Spleen (tissue), 11 donors: ENCODE results near the gene TUBA3E. TPM values are rescaled to one million over a fixed set of nuclear protein-coding genes. Genes with fewer than 3 reads are reported as not detected.
"Not testable (repeated sequence)": the region's sequence is repeated elsewhere in the genome, so short reads cannot be mapped to it uniquely, and the experiment has no call there.

Source experiments
- DNase-seq: peaks from one replicate; pipeline ENCODE4 v3.0.0-alpha.2; 2020
- H3K27ac ChIP-seq, 8 donors: fragments of 200-600 bp; sonication (generic) in 7 of 8; 1 replicate in 4 of 8; 2 replicates in 4 of 8; pipeline versions ENCODE4 v1.5.0 to v1.8.0; 2016 to 2021; ENCODE audit warnings: inconsistent platforms in 4 of 8, mild to moderate bottlenecking in 4 of 8, moderate library complexity in 1 of 8
- H3K27me3 ChIP-seq, 7 donors: fragments of 200-600 bp; sonication (generic) in 6 of 7; replicated peaks in 1 of 7; 1 replicate in 4 of 7; 2 replicates in 3 of 7; pipeline versions ENCODE4 v1.5.0 to v1.8.0; 2016 to 2021; ENCODE audit warnings: inconsistent platforms in 3 of 7, mild to moderate bottlenecking in 1 of 7
- H3K36me3 ChIP-seq, 6 donors: fragments of 200-600 bp; sonication (generic) in 5 of 6; 1 replicate in 4 of 6; 2 replicates in 2 of 6; pipeline versions ENCODE4 v1.5.0 to v1.8.0; 2016 to 2021; ENCODE audit warnings: inconsistent platforms in 2 of 6
- H3K4me1 ChIP-seq, 6 donors: fragments of 200-600 bp; sonication (generic) in 5 of 6; 1 replicate in 3 of 6; 2 replicates in 3 of 6; pipeline versions ENCODE4 v1.5.0 to v1.8.0; 2016 to 2021; ENCODE audit warnings: inconsistent platforms in 3 of 6
- H3K4me3 ChIP-seq, 8 donors: fragments of 200-600 bp; sonication (generic) in 7 of 8; 1 replicate in 4 of 8; 2 replicates in 4 of 8; pipeline versions ENCODE4 v1.5.0 to v1.8.0; 2016 to 2021; ENCODE audit warnings: inconsistent platforms in 4 of 8, mild to moderate bottlenecking in 4 of 8, moderate library complexity in 2 of 8
- H3K9me3 ChIP-seq, 8 donors: fragments of 200-600 bp; sonication (generic) in 7 of 8; 1 replicate in 4 of 8; 2 replicates in 4 of 8; pipeline versions ENCODE4 v1.5.0 to v1.8.0; 2016 to 2021; ENCODE audit warnings: inconsistent platforms in 4 of 8
- WGBS, 5 donors: extraction: QIAGEN DNeasy Blood & Tissue Kit in 3 of 5; methylation state at CpG; one replicate each; pipeline versions ENCODE4 v1.1.5 to v1.1.7; 2013 to 2018; 5-methylcytosine and 5-hydroxymethylcytosine counted together
- intact Hi-C: fragments of 100-400 bp; cut with DNase I; formaldehyde crosslinking; loops from one replicate; pipeline ENCODE4 v1.15.0; 2023; ENCODE audit warnings: low total_unique reads
- polyA plus RNA-seq, 3 donors: library from polyadenylated mRNA; stranded (reverse); fragments of 200-250 nt; gene quantifications; one replicate each; pipeline ENCODE4 v1.2.1, GENCODE V29; 2013
- total RNA-seq, 7 donors: library from RNA; depleted of rRNA in 3 of 7; stranded (reverse); fragments of >200 nt in 3 of 7; fragmentation: NEBNext Ultra II Directional in 4 of 7; extraction: Animal tissue kit (Norgen Biotek cat#: 25700) in 4 of 7; gene quantifications; one replicate each; pipeline versions ENCODE4 v1.1.0 to v1.2.1, GENCODE V29; 2016 to 2021
- donor health status: healthy with polysubstance abuse.
- donor health status: DM: no; HTN: no; CAD: no; lungs with moderate emphysema.
- donor health status: DM: no; HTN: no; CAD: no.
- donor health status: Bipolar disorder and iron deficiency.
- donor health status: healthy.
- donor health status: DM: no; HTN: no; CAD: no.
- donor health status: DM: yes; HTN: yes; CAD: no.

Gene TUBA3E
- total and polyA plus RNA-seq, 10 donors, result 0.11 TPM; not detected in 9

DNA sequence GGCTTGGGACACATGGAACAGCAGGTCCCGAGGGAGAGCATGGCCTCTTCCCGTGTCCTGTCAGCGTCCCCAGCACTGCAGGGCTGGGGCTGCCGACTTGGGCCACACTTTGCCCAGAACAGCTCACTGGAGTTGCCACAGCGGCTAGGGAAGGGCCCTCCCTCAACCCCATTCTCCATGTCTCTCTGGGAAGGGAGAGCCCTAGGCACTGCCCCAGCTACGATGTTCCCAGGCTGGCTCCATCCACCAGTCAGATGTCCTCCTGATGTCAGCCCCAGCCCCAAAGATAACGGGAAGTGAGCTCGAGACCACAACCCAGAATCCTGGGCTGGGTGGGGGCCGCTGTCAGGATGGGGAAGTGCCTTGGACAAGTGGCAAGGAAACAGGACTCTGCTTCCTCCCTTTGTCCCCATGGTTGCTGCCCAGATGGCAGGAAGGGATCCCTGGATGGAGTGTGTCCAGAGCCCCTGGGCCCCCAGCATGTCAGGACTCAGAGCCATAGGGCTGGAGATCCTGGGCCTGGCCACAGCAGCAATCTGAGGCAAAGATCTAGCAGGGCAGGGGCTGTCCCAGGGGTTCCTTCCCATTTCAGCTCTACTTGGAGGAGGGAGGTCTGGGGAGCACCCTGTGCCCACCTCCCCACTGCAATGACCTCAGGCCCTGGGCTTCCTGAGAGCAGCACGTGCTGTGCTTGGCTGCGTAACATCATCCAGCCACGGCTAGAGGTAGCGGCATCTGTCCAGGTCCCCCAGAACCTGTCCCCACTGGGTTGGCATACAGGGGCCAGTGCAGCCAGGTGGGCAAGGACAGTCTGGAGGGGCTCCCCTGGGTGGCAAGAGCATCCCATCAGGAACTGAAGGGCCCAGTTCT is 55.6 kb downstream of the TUBA3E start:
- intact Hi-C loops, DNase-seq, H3K4me3 ChIP-seq, H3K36me3 ChIP-seq, H3K27ac ChIP-seq, H3K9me3 ChIP-seq: not testable (repeated sequence)
- H3K4me1 ChIP-seq, result peaks cover 0 to 20% (median 8%) of the 10 kb centered on the region in 6 donors
- WGBS, 5 donors, result 73 to 85% (median 74%) methylated on average over 7 to 13 of the region's 13 CpGs
- H3K27me3 ChIP-seq, result peaks cover 0 to 34% (median 0%) of the 10 kb centered on the region in 7 donors

Other genes starting within 250 kb of the TUBA3E start
- gene RAB6C, start 218.8 kb downstream of the TUBA3E start, total RNA-seq, result 1 to 10 TPM in 2 of 7 donors, under 1 TPM in 5; 0.46 to 2.0 (median 0.83) TPM
- under 1 TPM; 0.15 to 0.29 (median 0.22) TPM for gene RAB6C, start 218.8 kb downstream of the TUBA3E start, polyA plus RNA-seq
- not detected for gene POTEF, start 69.2 kb downstream of the TUBA3E start, total RNA-seq
- not detected for gene POTEF, start 69.2 kb downstream of the TUBA3E start, polyA plus RNA-seq
- gene CCDC74B, start 53.3 kb downstream of the TUBA3E start, total RNA-seq, result 1 to 10 TPM in 2 of 7 donors, under 1 TPM in 3, not detected in 2; 0.27 to 2.5 (median 0.66) TPM
- gene CCDC74B, start 53.3 kb downstream of the TUBA3E start, polyA plus RNA-seq, result under 1 TPM; 0.38 to 0.61 (median 0.57) TPM
- 10 to 100 TPM; 32.7 to 44.9 (median 40.7) TPM for gene SMPD4, start 16.8 kb downstream of the TUBA3E start, total RNA-seq
- gene SMPD4, start 16.8 kb downstream of the TUBA3E start, polyA plus RNA-seq, result 10 to 100 TPM; 24.0 to 34.7 (median 33.0) TPM
- gene MZT2B, start 16.2 kb downstream of the TUBA3E start, total RNA-seq, result 100 to 1,000 TPM in 3 of 7 donors, 10 to 100 TPM in 4; 37.9 to 159 (median 95.0) TPM
- 100 to 1,000 TPM; 204 to 308 (median 217) TPM for gene MZT2B, start 16.2 kb downstream of the TUBA3E start, polyA plus RNA-seq
- 10 to 100 TPM; 50.2 to 82.0 (median 63.4) TPM for gene IMP4, start 144.5 kb upstream of the TUBA3E start, total RNA-seq
- gene IMP4, start 144.5 kb upstream of the TUBA3E start, polyA plus RNA-seq, result 10 to 100 TPM; 77.4 to 85.0 (median 82.5) TPM
- gene PTPN18, start 157.6 kb upstream of the TUBA3E start, total RNA-seq, result 100 to 1,000 TPM in 6 of 7 donors, 10 to 100 TPM in 1; 79.5 to 132 (median 109) TPM
- gene PTPN18, start 157.6 kb upstream of the TUBA3E start, polyA plus RNA-seq, result 100 to 1,000 TPM in 1 of 3 donors, 10 to 100 TPM in 2; 75.9 to 129 (median 98.2) TPM